Stimulated activated CD8-positive, alpha-beta memory T cell treated with anti-CD3 and anti-CD28 coated beads, Interleukin-7, amount 100 ng/mL, for 4 hours (primary cell): ENCODE measurements around the gene SERPINA6.
"Not testable (repeated sequence)": the region's sequence is repeated elsewhere in the genome, so short reads cannot be mapped to it uniquely, and the experiment has no call there.

Experiments
- DNase-seq, 2 donors: peaks; one replicate each; pipeline ENCODE4 v3.0.0-alpha.2; 2020; ENCODE audit warnings: low read depth in 2 of 2

SERPINA6 gene

GRCh38 chr14:94328196-94328595, 5.1 kb upstream of the SERPINA6 start:
- DNase-seq: no peak

- no peak for DNase-seq
Measured at GRCh38 chr14:94321421-94322271, 1.5 kb downstream of the SERPINA6 start.

GRCh38 chr14:94320243-94320642, 2.9 kb downstream of the SERPINA6 start:
- no peak for DNase-seq

- DNase-seq: no peak
Measured at GRCh38 chr14:94317259-94317658, 5.9 kb downstream of the SERPINA6 start.

GRCh38 chr14:94316692-94317091, 6.4 kb downstream of the SERPINA6 start:
- no peak for DNase-seq

GRCh38 chr14:94314890-94315289, 8.2 kb downstream of the SERPINA6 start:
- DNase-seq: no peak

GRCh38 chr14:94313991-94314655, 9.0 kb downstream of the SERPINA6 start:
- DNase-seq: no peak

- DNase-seq: no peak
Measured at GRCh38 chr14:94312481-94313246, 10.5 kb downstream of the SERPINA6 start.

- DNase-seq: no peak
Measured at GRCh38 chr14:94310248-94310647, 12.9 kb downstream of the SERPINA6 start.

- no peak for DNase-seq
Measured at GRCh38 chr14:94309721-94310120, 13.4 kb downstream of the SERPINA6 start.

- no peak for DNase-seq
Measured at GRCh38 chr14:94307410-94307992, 15.6 kb downstream of the SERPINA6 start.

GRCh38 chr14:94306047-94306978, 16.8 kb downstream of the SERPINA6 start:
- DNase-seq: no peak

GRCh38 chr14:94305620-94306019, 17.5 kb downstream of the SERPINA6 start:
- no peak for DNase-seq

GRCh38 chr14:94304243-94304642, 18.9 kb downstream of the SERPINA6 start:
- DNase-seq: no peak

GRCh38 chr14:94303111-94303510, 20.0 kb downstream of the SERPINA6 start:
- DNase-seq: no peak

GRCh38 chr14:94298130-94298529, 25.0 kb downstream of the SERPINA6 start:
- DNase-seq: no peak

- DNase-seq: not testable (repeated sequence)
Measured at GRCh38 chr14:94296181-94296545, 27.0 kb downstream of the SERPINA6 start.

- no peak for DNase-seq
Measured at GRCh38 chr14:94295360-94296180, 27.6 kb downstream of the SERPINA6 start.

- DNase-seq: no peak
Measured at GRCh38 chr14:94293578-94293924, 29.6 kb downstream of the SERPINA6 start.

GRCh38 chr14:94292872-94293577, 30.1 kb downstream of the SERPINA6 start, which contains the start of gene SERPINA10:
TSS of gene SERPINA10 (minus strand) at chr14:94293268. CDS start at chr14:94290593, 2,675 bp downstream.
- DNase-seq: no peak
